DND-41 (cell line): ENCODE measurements around the gene NDUFV2.

ENCODE experiments used
- ATAC-seq: fragments of 200-7000 bp; cut with Tn5 transposase; 3 replicates; pipeline ENCODE4 v1.9.1; 2021; ENCODE audit warnings: low read depth; ENCODE audit not compliant: insufficient read depth
- DNase-seq: peaks from one replicate; pipeline ENCODE4 v3.0.0-alpha.2; 2020
- H2AFZ ChIP-seq: 2 replicates; pipeline ENCODE4 v1.6.0; 2012; ENCODE audit warnings: low read depth, low read length
- H3K27ac ChIP-seq: 2 replicates; pipeline ENCODE4 v1.5.1; 2012; ENCODE audit warnings: low read length, inconsistent platforms
- H3K27me3 ChIP-seq: fragments of 200-600 bp; sonication (generic); 2 replicates; pipeline ENCODE4 v1.6.0; 2012; ENCODE audit warnings: low read length, mild to moderate bottlenecking, inconsistent platforms; ENCODE audit not compliant: insufficient read depth, poor library complexity
- H3K36me3 ChIP-seq: 2 replicates; pipeline ENCODE4 v1.5.1; 2012; ENCODE audit warnings: low read length, inconsistent platforms; ENCODE audit not compliant: insufficient read depth
- H3K4me1 ChIP-seq: 2 replicates; pipeline ENCODE4 v1.5.1; 2012; ENCODE audit warnings: mild to moderate bottlenecking, low read length; ENCODE audit not compliant: insufficient read depth
- H3K4me2 ChIP-seq: 2 replicates; pipeline ENCODE4 v1.6.0; 2012; ENCODE audit warnings: mild to moderate bottlenecking, moderate library complexity, low read length, inconsistent platforms; ENCODE audit not compliant: insufficient read depth
- H3K4me3 ChIP-seq, 2 experiments: fragments of 200-600 bp in 1 of 2; shearing (Covaris generic) in 1 of 2; 2 replicates each; pipeline ENCODE4 v1.5.1; 2012 to 2016; ENCODE audit warnings: inconsistent platforms in 2 of 2, low read length in 2 of 2, mild to moderate bottlenecking in 2 of 2, low read depth in 1 of 2, moderate library complexity in 1 of 2
- H3K79me2 ChIP-seq: 2 replicates; pipeline ENCODE4 v1.6.0; 2012; ENCODE audit warnings: low read length, inconsistent platforms; ENCODE audit not compliant: insufficient read depth
- H3K9ac ChIP-seq: 2 replicates; pipeline ENCODE4 v1.6.0; 2012; ENCODE audit warnings: low read depth, mild to moderate bottlenecking, inconsistent platforms, low read length, moderate library complexity
- H3K9me3 ChIP-seq: 2 replicates; pipeline ENCODE4 v1.5.1; 2012; ENCODE audit warnings: low read length, moderate library complexity, mild to moderate bottlenecking, inconsistent platforms; ENCODE audit not compliant: insufficient read depth, severe bottlenecking
- H4K20me1 ChIP-seq: 2 replicates; pipeline ENCODE4 v1.6.0; 2012; ENCODE audit warnings: low read length; ENCODE audit not compliant: insufficient read depth
- EZH2 ChIP-seq: IDR thresholded peaks from 3 replicates; pipeline ENCODE4 v1.6.1; 2012; ENCODE audit warnings: borderline replicate concordance, low read depth, mild to moderate bottlenecking, moderate library complexity, low read length, inconsistent platforms; ENCODE audit not compliant: severe bottlenecking
- TF ChIP-seq, protein P1 (sequence below): IDR thresholded peaks from 2 replicates; pipeline ENCODE4 v1.5.1; 2012; ENCODE audit warnings: borderline replicate concordance, low read length, moderate library complexity, mild to moderate bottlenecking; ENCODE audit not compliant: poor library complexity, severe bottlenecking; ENCODE audit errors: extremely low read depth

The NDUFV2 gene

DNA sequence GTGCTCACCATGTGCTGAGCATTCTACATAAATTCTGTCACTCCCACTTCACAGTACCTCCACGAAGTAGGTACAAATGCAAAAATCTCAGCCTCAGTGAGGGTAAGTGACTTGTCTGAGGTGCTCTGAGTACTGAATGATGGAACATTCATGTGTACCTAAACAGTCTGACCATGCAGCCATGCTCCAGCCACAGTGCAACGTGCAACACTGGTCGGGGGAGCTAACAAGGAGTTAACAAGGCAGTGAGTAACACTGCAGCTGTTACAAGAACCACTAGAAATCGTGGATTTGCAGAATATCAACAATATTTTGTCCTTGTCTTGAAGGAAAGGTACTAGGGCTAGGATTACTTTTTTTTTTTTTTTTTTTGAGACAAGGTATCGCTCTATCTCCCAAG lies 36.6 kb upstream of the NDUFV2 start:
- no peak for ATAC-seq
- no peak overlapping the region for H3K4me2 ChIP-seq
- H3K4me1 ChIP-seq = no peaks in the 10 kb centered on the region
- no peak overlapping the region for H2AFZ ChIP-seq
- no peak for DNase-seq
- no peaks in the 10 kb centered on the region for H3K36me3 ChIP-seq
- H3K79me2 ChIP-seq = no peaks in the 10 kb centered on the region
- H3K27ac ChIP-seq = no peak overlapping the region
- no peak overlapping the region for H3K4me3 ChIP-seq
- H3K9me3 ChIP-seq = no peaks in the 10 kb centered on the region
- TF ChIP-seq, protein P1, sequence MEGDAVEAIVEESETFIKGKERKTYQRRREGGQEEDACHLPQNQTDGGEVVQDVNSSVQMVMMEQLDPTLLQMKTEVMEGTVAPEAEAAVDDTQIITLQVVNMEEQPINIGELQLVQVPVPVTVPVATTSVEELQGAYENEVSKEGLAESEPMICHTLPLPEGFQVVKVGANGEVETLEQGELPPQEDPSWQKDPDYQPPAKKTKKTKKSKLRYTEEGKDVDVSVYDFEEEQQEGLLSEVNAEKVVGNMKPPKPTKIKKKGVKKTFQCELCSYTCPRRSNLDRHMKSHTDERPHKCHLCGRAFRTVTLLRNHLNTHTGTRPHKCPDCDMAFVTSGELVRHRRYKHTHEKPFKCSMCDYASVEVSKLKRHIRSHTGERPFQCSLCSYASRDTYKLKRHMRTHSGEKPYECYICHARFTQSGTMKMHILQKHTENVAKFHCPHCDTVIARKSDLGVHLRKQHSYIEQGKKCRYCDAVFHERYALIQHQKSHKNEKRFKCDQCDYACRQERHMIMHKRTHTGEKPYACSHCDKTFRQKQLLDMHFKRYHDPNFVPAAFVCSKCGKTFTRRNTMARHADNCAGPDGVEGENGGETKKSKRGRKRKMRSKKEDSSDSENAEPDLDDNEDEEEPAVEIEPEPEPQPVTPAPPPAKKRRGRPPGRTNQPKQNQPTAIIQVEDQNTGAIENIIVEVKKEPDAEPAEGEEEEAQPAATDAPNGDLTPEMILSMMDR = no peak
- no peak for TF ChIP-seq EZH2
- no peaks in the 10 kb centered on the region for H4K20me1 ChIP-seq
- no peak overlapping the region for H3K9ac ChIP-seq
- H3K27me3 ChIP-seq = peaks cover 5% of the 10 kb centered on the region

DNA sequence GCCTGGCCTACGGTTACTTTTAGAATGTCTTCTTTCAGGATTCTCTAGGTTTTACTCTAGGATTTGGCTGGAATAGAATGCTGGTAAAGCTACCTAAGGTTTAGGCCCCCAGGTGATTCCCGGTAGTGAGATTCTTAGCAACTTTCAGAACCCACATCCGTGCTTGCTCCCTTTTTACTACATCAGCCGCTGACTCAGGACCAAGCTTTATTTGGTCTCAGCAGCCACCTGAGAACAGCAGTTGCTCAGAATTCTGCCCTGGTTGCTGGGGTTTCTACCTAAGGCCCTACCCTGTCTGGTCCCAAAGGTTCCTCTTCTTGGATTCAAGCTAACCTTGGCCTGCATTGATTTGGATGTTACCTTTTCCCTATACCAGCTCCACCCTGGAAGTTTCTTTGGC lies 36.1 kb upstream of the NDUFV2 start:
- ATAC-seq (no peak), DNase-seq (no peak)
- Histone ChIP-seq H3K4me3 (no peak overlapping the region), H3K27ac (no peak overlapping the region), H3K4me2 (no peak overlapping the region), H3K4me1 (no peaks in the 10 kb centered on the region), H4K20me1 (no peaks in the 10 kb centered on the region), H3K9me3 (no peaks in the 10 kb centered on the region), H3K79me2 (no peaks in the 10 kb centered on the region), H2AFZ (no peak overlapping the region), H3K36me3 (no peaks in the 10 kb centered on the region), H3K9ac (no peak overlapping the region), H3K27me3 (peaks cover 5% of the 10 kb centered on the region)
- no peak for TF ChIP-seq EZH2
- TF ChIP-seq, protein P1 = no peak

DNA sequence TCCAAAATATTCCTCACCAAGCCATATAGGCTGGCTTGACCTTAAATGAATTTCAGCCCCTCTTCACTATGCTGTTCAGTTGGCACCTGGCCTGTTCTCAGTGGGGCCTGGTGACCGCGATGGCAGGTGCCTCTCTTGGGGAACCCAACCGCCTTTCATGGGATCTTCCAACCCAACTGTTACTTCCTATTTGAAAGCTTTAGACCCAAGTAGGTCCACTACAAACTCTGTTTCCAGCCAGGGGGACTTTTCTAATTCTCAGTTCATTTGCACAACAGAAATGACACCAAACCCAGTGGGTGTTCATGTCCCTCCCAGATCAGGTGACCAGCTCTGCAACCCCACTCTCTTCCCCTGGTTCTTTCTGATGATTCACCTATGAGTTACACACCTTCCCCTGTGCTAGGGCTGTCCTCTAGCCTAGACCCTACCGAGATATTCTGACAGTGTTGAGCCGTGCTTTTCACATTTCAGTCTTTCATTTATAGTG lies 35.6 kb upstream of the NDUFV2 start:
- H3K36me3 ChIP-seq = no peaks in the 10 kb centered on the region
- no peak for DNase-seq
- H4K20me1 ChIP-seq = no peaks in the 10 kb centered on the region
- ATAC-seq = no peak
- H3K9me3 ChIP-seq = no peaks in the 10 kb centered on the region
- H2AFZ ChIP-seq = no peak overlapping the region
- no peaks in the 10 kb centered on the region for H3K79me2 ChIP-seq
- no peaks in the 10 kb centered on the region for H3K4me1 ChIP-seq
- H3K27ac ChIP-seq = no peak overlapping the region
- no peak overlapping the region for H3K4me3 ChIP-seq
- H3K4me2 ChIP-seq = no peak overlapping the region
- no peak overlapping the region for H3K9ac ChIP-seq
- H3K27me3 ChIP-seq = peaks cover 5% of the 10 kb centered on the region
- TF ChIP-seq, protein P1 = no peak
- TF ChIP-seq EZH2 = no peak

DNA sequence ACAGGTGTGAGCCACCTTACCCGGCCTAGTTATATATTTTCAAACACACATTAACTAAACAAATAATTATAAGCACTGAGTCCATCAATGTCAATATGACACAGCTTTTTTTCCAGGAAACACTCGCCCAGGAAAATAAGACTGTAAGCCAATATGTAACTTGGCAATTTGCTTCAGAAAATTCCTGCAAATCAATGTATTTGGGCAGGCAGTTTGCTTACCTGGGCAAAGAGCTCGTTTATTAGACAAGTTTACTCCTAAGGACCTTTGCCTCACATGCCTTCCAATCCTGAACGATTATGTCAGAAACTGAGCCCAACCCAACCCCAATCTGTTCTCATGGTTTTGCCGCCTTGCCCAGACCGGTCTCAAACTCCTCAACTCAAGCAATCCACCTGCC lies 34.7 kb upstream of the NDUFV2 start:
- H2AFZ ChIP-seq = no peak overlapping the region
- H3K27ac ChIP-seq = no peak overlapping the region
- H3K9me3 ChIP-seq = no peaks in the 10 kb centered on the region
- TF ChIP-seq, protein P1 = no peak
- no peak for TF ChIP-seq EZH2
- no peak overlapping the region for H3K4me3 ChIP-seq
- peaks cover 3% of the 10 kb centered on the region for H3K27me3 ChIP-seq
- no peaks in the 10 kb centered on the region for H3K4me1 ChIP-seq
- H4K20me1 ChIP-seq = no peaks in the 10 kb centered on the region
- H3K4me2 ChIP-seq = no peak overlapping the region
- no peak overlapping the region for H3K9ac ChIP-seq
- H3K79me2 ChIP-seq = no peaks in the 10 kb centered on the region
- no peaks in the 10 kb centered on the region for H3K36me3 ChIP-seq
- DNase-seq (no peak), ATAC-seq (no peak)
